Stomach (tissue), 4 donors: ENCODE data around the gene CENPP.

Experiments
- CTCF ChIP-seq, 7 experiments: fragments of 450-650 bp in 4 of 7; fragments of 200-600 bp in 3 of 7; sonication (generic) in 3 of 7; IDR thresholded peaks; one replicate each; pipeline ENCODE4 v1.5.1; 2016 to 2019; ENCODE audit warnings: antibody characterized with exemption in 7 of 7, control low read depth in 2 of 7, mild to moderate bottlenecking in 1 of 7
- EP300 ChIP-seq: sonication (generic); formaldehyde crosslinking; IDR thresholded peaks from one replicate; pipeline ENCODE4 v1.6.1; 2017; ENCODE audit warnings: antibody characterized with exemption
- POLR2A ChIP-seq, 4 donors: fragments of 450-650 bp; IDR thresholded peaks; one replicate each; pipeline ENCODE4 v1.6.1; 2016; ENCODE audit warnings: antibody characterized with exemption in 4 of 4, control low read depth in 2 of 4, mild to moderate bottlenecking in 1 of 4, moderate library complexity in 1 of 4
- POLR2AphosphoS5 ChIP-seq, 3 donors: sonication (generic); formaldehyde crosslinking; IDR thresholded peaks; one replicate each; pipeline ENCODE4 v1.6.1; 2016; ENCODE audit warnings: antibody characterized with exemption in 3 of 3

GRCh38 chr9:92276331-92277032, 49.3 kb upstream of the CENPP start:
- TF ChIP-seq POLR2AphosphoS5 (IDR thresholded peaks at IDR 0.05) (no peak), POLR2A (IDR thresholded peaks at IDR 0.05) (no peak), EP300 (no peak), CTCF (IDR thresholded peaks at IDR 0.05) (no peak)
